SH-SY5Y (cell line): ENCODE data around the gene EIF2B2.

Source experiments
- GATA2 ChIP-seq: IDR thresholded peaks from 2 replicates; pipeline ENCODE4 v1.6.1; 2011; ENCODE audit warnings: mild to moderate bottlenecking, low read depth, low read length
- GATA3 ChIP-seq: IDR thresholded peaks from 2 replicates; pipeline ENCODE4 v1.6.1; 2011; ENCODE audit warnings: low read depth, mild to moderate bottlenecking, low read length, moderate library complexity

GRCh38 chr14:74973003-74973653 is 29.6 kb upstream of the EIF2B2 start:
- TF ChIP-seq GATA3 (no peak), GATA2 (no peak)
